Measurements from ENCODE around the gene TPSD1.
"Not testable (repeated sequence)": the region's sequence is repeated elsewhere in the genome, so short reads cannot be mapped to it uniquely, and the experiment has no call there.

TPSD1 gene

GRCh38 chr16:1244881-1245280, 11.0 kb upstream of the TPSD1 start:
- Histone ChIP-seq H3K9ac (ENCODE audit: insufficient read length, low read depth) (no peak overlapping the region), H3K9me3 (ENCODE audit: insufficient read depth, low read length) (no peaks in the 10 kb centered on the region), H3K4me3 (ENCODE audit: insufficient read length, low read depth) (no peak overlapping the region), H3K27me3 (ENCODE audit: insufficient read depth, insufficient read length) (peaks cover 37% of the 10 kb centered on the region), H3K4me1 (ENCODE audit: insufficient read depth, insufficient read length) (peaks cover 5% of the 10 kb centered on the region), H3K36me3 (ENCODE audit: insufficient read depth, insufficient read length, low read length) (no peaks in the 10 kb centered on the region)
- DNase-seq (ENCODE audit: low read depth, low spot score): no peak
- TF ChIP-seq ZNF274 (IDR thresholded peaks at IDR 0.05; ENCODE audit: low read depth, low read length): no peak
- TF ChIP-seq YY1 (IDR thresholded peaks at IDR 0.05; ENCODE audit: insufficient read depth, insufficient read length): no peak
- no peak for TF ChIP-seq SUZ12 (IDR thresholded peaks at IDR 0.05; ENCODE audit: extremely low read depth, insufficient read depth, insufficient read length)

GRCh38 chr16:1245452-1246020, 10.3 kb upstream of the TPSD1 start:
- H3K4me1 ChIP-seq (ENCODE audit: insufficient read depth, insufficient read length): peaks cover 5% of the 10 kb centered on the region
- no peak for TF ChIP-seq YY1 (IDR thresholded peaks at IDR 0.05; ENCODE audit: insufficient read depth, insufficient read length)
- TF ChIP-seq SUZ12 (IDR thresholded peaks at IDR 0.05; ENCODE audit: extremely low read depth, insufficient read depth, insufficient read length): no peak
- no peak for TF ChIP-seq ZNF274 (IDR thresholded peaks at IDR 0.05; ENCODE audit: low read depth, low read length)
- no peak overlapping the region for H3K9ac ChIP-seq (ENCODE audit: insufficient read length, low read depth)

GRCh38 chr16:1247903-1248537, 7.8 kb upstream of the TPSD1 start:
- not testable (repeated sequence) for H3K4me1 ChIP-seq (ENCODE audit: insufficient read depth, insufficient read length); H3K9ac ChIP-seq (ENCODE audit: insufficient read length, low read depth); DNase-seq (ENCODE audit: low read depth, low spot score); H3K4me3 ChIP-seq (ENCODE audit: insufficient read length, low read depth); H3K9me3 ChIP-seq (ENCODE audit: insufficient read depth, low read length); H3K36me3 ChIP-seq (ENCODE audit: insufficient read depth, insufficient read length, low read length)
- peaks cover 47% of the 10 kb centered on the region for H3K27me3 ChIP-seq (ENCODE audit: insufficient read depth, insufficient read length)

More at GRCh38 chr16:1245452-1246020, 10.3 kb upstream of the TPSD1 start:
- DNase-seq (ENCODE audit: low read depth, low spot score): no peak
- Histone ChIP-seq H3K36me3 (ENCODE audit: insufficient read depth, insufficient read length, low read length) (no peaks in the 10 kb centered on the region), H3K27me3 (ENCODE audit: insufficient read depth, insufficient read length) (peaks cover 41% of the 10 kb centered on the region), H3K9me3 (ENCODE audit: insufficient read depth, low read length) (no peaks in the 10 kb centered on the region), H3K4me3 (ENCODE audit: insufficient read length, low read depth) (no peak overlapping the region)

GRCh38 chr16:1249031-1249755, 6.7 kb upstream of the TPSD1 start:
- H3K4me1 ChIP-seq (ENCODE audit: insufficient read depth, insufficient read length); H3K9ac ChIP-seq (ENCODE audit: insufficient read length, low read depth); H3K4me3 ChIP-seq (ENCODE audit: insufficient read length, low read depth); H3K36me3 ChIP-seq (ENCODE audit: insufficient read depth, insufficient read length, low read length); H3K9me3 ChIP-seq (ENCODE audit: insufficient read depth, low read length); DNase-seq (ENCODE audit: low read depth, low spot score): not testable (repeated sequence)
- H3K27me3 ChIP-seq (ENCODE audit: insufficient read depth, insufficient read length): peaks cover 50% of the 10 kb centered on the region

GRCh38 chr16:1253701-1254364, 2.0 kb upstream of the TPSD1 start:
- not testable (repeated sequence) for H3K4me3 ChIP-seq (ENCODE audit: insufficient read length, low read depth); H3K4me1 ChIP-seq (ENCODE audit: insufficient read depth, insufficient read length); H3K9me3 ChIP-seq (ENCODE audit: insufficient read depth, low read length); H3K36me3 ChIP-seq (ENCODE audit: insufficient read depth, insufficient read length, low read length); H3K9ac ChIP-seq (ENCODE audit: insufficient read length, low read depth); DNase-seq (ENCODE audit: low read depth, low spot score)
- peaks cover 27% of the 10 kb centered on the region for H3K27me3 ChIP-seq (ENCODE audit: insufficient read depth, insufficient read length)

- not testable (repeated sequence) for H3K4me1 ChIP-seq (ENCODE audit: insufficient read depth, insufficient read length); H3K9me3 ChIP-seq (ENCODE audit: insufficient read depth, low read length); H3K4me3 ChIP-seq (ENCODE audit: insufficient read length, low read depth); H3K9ac ChIP-seq (ENCODE audit: insufficient read length, low read depth); DNase-seq (ENCODE audit: low read depth, low spot score); H3K36me3 ChIP-seq (ENCODE audit: insufficient read depth, insufficient read length, low read length)
- peaks cover 37% of the 10 kb centered on the region for H3K27me3 ChIP-seq (ENCODE audit: insufficient read depth, insufficient read length)
Measured at GRCh38 chr16:1254821-1255220, 1.0 kb upstream of the TPSD1 start.

- H3K4me3 ChIP-seq (ENCODE audit: insufficient read length, low read depth); H3K9me3 ChIP-seq (ENCODE audit: insufficient read depth, low read length); H3K4me1 ChIP-seq (ENCODE audit: insufficient read depth, insufficient read length); H3K9ac ChIP-seq (ENCODE audit: insufficient read length, low read depth); DNase-seq (ENCODE audit: low read depth, low spot score); H3K36me3 ChIP-seq (ENCODE audit: insufficient read depth, insufficient read length, low read length): not testable (repeated sequence)
- peaks cover 45% of the 10 kb centered on the region for H3K27me3 ChIP-seq (ENCODE audit: insufficient read depth, insufficient read length)
Measured at GRCh38 chr16:1256296-1256873, 516 bp downstream of the TPSD1 start.
